Middle frontal gyrus (tissue), 1 donor: ENCODE measurements around the gene MYO16.

Experiments used
- DNase-seq: peaks from one replicate; pipeline ENCODE4 v3.0.0-alpha.2; 2015; ENCODE audit warnings: low spot score; ENCODE audit errors: extremely low spot score

The MYO16 gene

DNA sequence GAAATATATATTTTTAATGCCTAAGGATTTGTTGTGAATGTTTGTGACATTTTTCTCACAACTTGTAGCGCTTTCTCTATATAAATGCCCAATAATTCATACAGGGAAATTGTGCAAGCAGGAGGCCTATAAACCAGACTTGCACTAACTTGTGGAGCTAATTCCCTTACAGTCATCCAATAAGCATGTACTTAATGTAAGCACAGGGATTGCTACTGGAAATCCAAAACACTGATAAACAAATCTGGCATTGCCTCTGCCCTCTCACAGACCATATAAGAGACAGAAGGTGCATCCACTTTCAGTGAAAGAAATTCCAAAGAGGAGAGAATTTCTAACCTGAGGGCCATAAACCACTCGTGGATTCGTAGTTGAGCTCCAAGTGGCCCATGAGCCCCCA is 518.8 kb downstream of the MYO16 start:
- DNase-seq: no peak

DNA sequence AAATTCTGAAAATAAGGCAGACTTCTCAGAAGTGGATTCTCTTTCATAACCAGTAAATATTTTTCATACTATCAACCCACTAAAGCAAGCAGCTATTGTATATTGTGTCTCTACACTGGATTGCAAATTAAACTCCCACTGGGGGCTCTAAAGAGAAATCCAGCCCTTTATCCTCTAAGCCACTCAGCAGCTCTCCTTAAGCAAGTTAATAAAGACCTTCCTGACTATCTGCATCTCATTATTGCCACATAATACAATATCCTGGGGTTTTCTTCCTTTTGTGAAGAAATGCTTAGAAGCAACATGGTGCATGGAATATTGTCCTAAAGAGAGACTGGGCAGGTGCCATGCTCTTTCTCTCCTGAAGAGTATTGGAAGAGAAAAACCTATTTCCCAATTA is 521.3 kb downstream of the MYO16 start:
- DNase-seq: no peak

DNA sequence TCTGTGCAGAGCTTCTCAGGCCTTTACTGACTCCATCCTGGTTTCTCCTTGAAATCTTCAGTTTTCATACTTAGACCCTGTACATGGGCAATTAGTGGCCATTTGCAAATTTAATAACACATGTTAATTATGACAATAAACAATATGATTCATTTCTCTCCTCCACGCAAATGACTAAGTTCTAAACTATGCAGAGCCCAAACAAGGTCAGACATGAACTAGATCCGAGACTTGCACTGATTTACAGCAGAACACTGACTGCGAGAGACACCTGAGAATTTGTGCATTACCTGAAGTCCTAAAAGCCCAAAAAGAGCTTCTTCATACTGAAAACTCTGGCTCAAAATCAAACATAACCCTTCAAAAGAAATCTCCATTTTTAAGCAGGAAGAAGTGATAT is 521.8 kb downstream of the MYO16 start:
- no peak for DNase-seq

DNA sequence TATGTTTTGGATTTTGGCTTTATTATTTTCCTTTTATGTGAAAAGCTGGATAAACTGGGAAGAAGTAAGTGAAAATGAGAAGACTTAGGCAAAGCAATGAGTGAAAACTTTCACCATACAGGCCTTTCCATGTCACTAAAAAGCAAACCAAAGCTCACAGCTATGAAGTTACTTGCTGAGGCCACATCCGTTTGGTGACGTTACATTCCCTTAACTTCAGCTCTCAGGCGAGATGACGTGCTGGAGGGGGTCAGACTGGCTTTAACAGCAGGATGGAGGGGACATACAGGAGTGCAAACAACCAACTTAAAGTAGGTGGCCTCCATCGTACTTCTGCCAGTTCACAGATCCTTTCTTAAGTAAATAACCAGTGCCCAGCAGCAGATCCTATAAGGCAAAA is 522.3 kb downstream of the MYO16 start:
- DNase-seq: no peak

DNA sequence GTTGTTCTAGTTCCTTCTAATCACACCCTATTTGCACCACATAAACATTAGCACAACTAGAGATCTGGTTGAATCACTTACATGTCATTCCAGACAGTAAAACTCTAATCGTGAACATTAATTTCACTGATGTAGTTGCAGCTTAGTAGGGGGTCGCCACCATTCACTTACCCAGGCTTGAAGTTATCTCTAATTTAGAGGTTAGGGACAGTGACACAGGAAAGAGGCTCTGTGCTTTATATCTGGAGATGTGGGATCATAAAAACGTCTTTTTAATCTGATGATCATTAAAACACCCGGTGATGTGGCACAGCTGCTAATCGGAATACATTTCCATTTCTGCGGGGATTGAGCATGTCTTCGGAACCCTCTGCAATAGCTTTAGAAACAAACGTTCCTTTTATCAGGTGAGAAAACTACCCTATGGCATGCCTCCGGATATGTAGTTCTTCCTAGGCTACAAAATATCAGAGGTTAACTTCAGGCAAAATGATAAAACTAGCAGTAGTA is 523.0 kb downstream of the MYO16 start:
- DNase-seq: no peak

DNA sequence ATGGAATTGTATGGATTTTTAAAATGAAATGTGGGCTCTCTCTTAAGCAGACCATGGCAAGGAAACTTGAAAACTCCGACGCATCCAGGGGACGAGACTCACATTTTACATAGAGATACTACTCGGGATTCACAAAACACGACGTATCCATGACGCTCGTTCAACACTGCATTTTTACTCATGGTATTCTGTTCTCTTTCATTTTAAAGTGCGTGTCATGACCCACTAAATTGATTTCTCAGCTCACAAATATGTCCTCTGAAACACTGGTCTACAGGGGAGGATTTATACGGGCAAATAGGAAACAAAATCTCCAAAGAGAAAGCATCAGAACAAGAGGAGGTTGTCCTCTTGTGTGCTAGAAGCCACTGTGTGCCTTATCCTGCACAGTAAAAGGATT is 523.5 kb downstream of the MYO16 start:
- no peak for DNase-seq

DNA sequence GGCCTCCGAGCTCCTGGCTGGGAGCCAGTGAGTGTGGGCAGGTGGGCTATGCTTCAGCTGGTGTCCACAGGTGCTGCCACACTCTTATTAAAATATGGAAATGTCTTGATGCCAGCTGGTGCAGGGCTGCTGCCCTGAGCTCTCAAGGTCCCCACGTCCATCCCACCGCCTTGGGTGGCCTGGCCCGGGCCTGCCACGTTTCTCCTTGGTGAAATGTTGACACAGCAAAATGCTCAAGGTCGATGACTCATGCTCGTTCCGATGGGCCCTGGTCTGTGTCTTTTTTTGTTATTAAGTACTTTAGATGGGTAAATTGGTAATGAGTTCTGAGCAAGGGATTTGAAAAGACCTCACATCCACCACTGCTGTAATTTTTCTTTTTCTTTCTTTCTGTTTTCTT is 524.7 kb downstream of the MYO16 start:
- DNase-seq: no peak

DNA sequence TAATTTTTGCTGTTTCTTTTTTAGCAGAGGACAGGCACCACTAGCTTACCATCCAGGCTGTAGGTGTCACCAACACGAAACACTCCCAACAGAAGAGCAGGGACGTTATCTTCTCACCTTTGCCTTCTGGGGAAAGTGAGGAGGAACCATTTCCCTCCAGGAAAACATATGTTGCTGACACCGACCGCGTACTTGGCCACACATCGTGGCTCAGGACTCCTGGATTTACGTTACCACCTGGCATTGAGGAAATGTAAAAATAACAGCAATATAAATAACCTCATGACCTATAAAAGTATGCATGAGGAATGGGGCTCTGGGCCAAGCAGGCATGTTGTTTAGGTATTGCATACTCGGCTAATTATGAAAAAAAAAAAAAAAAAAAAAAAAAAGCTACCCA is 525.1 kb downstream of the MYO16 start:
- no peak for DNase-seq

DNA sequence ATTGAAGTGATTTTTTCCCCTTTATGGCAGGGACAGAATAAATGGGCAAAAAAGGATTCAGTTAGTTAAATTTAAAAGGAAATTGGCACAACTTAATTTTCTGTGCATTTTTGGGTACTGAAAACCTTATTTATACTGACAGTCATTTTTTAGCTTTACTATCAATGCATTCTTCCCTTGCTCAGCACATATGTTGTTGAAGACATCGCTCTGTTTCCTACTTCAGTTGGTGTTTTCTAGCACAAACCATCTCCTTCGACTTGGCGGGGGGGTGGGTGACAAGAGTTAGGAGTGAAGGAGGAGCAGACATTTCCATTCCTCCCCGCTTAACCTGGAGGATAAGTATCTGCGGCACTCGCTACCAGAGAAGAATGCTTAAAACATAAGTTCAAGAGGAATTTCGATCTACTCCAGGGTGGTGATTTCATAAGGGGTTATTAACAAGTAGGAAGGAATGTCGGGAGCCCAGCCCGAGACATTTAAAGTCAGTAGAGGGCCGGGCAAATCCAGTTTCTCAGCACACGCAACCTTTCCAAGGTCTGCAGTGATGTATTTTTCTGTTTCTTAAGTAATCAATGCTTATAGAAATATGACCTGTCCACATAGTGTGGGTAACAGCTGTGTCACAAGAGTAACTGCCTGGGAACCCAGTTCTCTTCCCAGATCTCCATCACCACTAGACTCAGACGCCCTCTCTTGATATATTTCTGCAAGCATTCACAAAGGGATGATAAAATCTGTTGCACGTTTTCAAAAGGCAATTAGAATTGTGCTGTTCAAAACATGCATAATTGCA is 525.8 kb downstream of the MYO16 start:
- DNase-seq: no peak

DNA sequence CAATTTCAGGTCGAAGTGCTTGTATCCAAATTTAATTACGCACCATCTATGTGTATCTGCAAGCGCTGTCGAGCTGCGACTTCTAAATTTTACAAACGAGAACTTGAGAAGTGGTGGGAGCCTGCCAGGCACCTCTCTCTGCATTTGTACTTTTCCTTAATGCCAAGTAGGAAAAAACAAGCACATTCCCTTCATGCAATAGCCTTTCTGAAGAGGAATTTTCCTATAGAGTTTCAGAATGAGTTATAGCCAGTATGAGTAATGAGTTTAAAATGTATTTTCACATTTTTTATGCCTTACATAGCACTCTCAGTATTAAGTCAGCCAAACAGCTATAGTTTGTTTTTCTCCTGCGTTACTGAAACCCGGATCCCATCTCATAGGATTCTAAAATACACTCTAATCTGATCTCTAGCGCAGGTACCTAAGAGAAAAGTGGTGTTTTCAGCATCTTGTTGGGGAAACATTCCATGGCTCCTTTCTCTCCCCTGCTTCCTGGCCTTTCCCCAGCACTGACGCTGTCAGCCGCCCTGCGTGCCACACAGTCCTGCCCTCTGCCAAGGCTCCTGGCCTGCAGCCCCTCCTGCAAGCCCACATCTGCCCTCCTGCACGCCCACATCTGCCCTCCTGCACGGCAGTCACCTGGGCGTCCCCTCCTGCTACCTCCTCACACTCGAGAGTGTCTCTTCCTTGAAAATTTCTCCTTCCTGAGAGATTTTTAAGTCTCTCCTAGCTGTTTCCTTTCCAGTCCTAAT is 526.9 kb downstream of the MYO16 start:
- DNase-seq: peak; percentile 53

DNA sequence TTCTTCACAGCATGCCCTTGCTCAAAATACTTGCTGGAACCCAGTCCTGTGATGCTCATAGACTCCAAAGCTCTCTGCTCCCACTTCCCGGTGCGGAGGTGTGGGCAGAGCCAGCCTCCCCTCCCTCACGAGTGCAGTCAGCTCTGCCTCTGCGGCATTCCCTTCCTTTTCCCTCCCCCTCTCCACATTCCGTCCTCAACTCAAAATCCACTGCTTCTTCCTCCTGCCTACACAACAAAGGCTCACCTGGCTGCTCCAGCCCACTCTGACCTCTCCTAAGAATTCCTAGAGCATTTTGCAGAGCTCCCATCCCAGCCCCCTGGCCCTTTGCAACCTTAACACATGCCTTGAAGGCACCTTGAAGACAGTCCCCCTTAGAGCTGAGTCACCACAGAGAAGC is 527.9 kb downstream of the MYO16 start:
- no peak for DNase-seq

DNA sequence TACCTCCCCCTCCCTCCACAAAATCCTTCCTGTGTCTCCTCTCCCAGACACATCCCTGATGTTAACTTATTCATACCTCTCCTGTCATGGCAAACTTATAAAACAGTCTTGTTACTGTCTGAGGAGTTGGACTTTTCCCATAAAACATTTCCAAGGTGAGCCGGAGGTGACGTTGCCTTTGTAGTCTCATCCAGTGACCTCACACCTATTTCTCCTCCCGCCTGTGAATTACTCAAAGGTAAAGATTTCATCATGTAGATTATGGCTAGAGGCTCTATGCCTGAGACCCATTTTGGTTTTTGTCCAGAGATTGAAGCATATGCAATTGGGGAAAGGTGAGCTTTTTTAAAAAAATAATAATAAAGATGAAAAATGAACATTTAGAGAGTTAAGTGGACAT is 529.0 kb downstream of the MYO16 start:
- DNase-seq: no peak

DNA sequence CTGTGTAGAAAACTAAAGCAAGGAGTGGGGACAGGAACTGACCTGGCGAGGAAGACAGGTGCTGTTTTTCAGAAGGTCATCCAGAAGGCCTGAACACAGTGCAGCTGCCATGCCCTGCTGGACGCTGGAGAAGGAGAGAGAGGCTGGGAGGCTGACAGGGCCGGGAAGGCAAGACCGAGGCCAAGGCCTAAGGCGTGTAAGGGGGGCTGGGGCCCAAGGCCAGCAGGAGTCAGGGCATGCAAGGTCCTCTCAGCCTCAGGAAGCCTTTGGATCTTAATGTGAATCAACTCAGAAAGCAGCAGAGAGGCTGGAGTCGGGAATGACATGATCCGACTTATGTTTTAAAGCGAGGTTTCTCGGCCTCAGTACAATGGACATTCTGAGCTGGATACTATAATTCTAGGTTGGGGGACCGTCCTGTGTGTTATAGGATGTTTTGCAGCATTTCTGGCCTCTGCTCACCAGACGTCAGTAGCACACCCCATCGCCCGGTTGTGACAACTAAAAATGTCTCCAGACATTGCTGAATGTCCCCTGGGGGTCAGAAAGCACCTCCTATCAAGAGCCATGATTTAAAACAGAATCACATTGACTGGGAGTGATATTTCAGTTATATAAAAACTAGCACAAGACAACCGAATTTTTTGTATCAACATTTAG is 530.4 kb downstream of the MYO16 start:
- no peak for DNase-seq

DNA sequence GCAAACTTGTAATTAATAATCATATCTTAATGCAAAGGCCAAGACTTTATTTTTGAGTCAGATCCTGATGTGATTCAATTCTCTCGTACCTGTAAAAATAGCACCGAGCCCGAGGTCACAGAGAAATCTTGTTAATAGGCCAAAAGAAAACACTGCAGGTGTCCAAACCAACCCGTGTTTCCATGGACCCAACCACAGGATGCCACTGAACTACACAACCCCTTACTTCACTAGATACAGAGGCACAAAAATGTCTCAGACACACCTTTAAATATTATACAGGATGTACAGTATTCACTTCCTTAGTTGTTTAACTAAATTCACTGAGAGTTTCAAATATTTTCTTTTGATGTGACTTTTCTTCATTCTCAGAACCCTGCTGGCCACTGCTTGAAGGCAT is 530.9 kb downstream of the MYO16 start:
- DNase-seq: no peak

DNA sequence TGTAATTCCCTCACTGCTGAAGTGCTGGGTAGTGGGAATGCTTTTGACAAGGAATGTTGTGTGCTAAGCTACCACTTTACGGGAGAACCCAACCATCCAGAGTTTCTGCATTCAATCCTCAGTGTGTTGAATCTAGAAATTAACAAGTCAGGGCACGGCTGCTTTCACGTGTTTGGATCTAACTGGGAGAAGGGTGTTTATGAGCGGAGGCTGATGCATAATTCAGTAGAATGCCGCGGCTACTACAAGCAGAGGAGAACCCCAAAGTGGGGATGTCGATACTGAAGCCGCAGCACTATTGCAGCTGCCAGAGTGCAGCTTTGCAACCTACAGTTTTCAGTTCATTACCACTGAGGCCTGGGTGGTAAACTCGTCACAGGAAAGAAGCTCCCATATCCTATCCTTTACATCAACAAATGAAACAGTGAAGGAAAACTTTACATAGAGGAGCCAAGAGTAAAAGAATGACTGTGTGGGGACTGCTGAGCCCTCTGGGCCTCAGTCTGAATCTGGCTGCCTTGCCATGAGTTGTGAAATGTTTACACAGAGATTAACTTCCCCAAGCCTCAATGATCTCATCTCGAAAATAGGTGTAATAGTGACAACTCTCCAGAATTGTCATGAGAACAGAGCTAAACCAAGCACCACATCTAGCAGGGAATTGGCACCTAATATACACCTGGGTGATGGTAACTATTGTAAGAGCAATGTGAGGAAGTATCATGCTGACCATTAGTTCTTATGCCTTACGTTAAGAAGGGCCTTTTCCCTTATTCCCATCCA is 531.7 kb downstream of the MYO16 start:
- DNase-seq: no peak

DNA sequence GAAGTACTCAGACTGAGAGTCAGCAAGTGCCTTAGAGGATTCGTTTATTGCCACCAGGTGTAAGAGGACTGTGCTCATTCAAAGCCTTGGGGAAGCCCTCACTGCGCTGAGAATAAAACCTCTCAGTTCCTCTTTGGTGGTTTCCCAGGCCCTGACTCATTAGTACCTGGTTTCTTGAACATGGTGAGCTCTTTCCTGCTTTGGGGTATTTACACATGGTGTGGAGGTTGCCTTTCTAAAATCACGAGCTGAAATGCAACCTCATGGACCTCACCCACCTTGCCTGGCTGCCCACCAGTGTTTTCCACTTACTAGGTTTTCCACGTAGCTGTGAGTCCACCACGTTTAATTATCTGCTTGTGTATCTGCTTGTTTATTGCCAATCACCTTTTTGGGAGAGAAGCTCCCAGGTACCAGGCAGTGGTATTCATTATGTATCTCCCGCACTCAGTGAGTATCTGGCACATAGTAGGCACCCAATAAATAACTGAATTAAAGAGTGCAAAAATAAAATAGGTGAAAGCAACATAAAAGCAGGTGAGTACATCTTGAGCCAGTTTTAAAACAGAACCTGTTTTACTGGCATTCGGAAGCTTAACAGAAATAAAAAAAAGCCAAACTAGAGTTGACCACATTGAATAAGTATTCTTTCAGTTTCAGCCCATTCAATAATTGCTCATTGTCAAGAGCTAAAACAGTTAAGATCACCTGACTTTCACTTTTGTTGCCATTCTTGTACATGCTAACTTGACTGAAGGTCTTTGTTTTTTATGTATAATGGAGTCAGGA is 533.0 kb downstream of the MYO16 start:
- no peak for DNase-seq

DNA sequence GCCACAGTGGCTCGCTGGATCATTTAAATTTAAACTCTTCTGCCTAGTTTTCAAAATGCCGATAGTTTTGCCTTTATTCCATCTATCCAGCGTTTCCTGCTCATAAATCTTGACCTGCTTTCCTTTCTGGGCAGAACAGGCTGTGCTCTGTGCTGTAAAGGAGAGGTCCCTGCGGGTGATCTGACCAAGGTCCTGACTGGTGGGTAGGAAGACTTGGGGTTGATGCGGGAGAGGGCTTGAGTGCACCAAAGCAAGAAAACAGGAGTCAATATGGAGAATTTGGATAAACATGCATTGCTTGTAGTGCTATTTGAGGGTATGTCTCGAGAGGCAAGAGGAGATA is 533.6 kb downstream of the MYO16 start:
- DNase-seq: no peak

DNA sequence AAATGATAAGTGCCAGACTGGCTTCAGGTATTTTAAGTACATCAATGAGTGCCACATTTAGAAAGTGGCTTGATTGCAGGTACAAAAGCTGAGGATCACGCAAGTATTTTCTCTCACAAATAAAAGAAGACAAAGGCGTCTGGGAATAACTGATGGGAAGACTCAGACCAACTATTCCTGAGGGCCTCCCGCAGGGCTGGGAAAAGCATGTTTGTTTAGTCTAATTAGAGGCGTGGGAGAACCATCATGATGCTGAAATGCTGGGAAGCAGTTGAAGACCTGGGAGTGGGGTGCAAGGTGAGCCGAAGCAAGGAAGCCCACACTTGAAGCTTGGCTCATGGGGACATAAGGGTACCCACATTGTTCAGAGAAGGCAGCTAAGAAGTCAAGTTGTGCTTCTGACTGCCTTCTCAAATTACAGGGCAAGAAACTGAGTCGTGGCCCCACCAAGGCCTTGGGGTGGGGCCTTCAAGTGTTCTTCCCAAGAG is 536.0 kb downstream of the MYO16 start:
- DNase-seq: no peak

DNA sequence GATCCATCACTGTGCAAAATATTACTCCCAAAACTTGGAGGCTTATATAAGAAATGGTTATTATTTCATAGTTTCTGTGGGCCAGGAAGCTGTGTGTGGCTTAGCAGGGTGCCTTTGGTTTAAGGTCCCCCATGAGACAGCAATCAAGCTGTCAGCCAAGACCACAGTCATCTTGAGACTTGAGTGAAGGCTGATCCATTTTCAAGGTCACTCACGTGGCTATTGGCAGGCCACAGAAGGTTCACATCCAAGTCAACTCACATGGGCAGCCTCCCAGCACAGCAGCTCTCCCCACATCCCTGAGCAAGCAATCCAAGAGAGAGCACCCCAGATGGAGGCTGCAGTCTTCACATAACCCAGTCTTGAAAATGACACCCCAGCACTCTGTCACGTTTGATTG is 537.4 kb downstream of the MYO16 start:
- no peak for DNase-seq

DNA sequence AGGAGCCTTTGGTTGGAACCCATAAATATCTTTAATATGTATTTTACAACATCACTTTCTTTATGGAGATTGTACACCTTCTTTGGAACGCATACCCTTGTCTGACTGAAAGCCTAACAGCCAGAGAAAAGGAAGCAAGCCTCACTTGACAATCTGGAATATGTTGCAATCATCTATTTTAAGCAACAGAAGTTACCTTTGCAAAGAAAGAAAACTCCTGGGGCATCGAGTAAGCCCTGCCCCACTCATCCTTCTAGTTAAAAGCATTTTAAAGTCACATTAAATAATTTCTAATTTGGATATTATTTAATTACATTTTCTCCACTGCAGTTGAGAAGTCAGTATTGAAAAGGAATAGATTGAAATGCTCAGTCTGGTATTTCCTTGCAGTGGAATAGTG is 542.7 kb downstream of the MYO16 start:
- no peak for DNase-seq

DNA sequence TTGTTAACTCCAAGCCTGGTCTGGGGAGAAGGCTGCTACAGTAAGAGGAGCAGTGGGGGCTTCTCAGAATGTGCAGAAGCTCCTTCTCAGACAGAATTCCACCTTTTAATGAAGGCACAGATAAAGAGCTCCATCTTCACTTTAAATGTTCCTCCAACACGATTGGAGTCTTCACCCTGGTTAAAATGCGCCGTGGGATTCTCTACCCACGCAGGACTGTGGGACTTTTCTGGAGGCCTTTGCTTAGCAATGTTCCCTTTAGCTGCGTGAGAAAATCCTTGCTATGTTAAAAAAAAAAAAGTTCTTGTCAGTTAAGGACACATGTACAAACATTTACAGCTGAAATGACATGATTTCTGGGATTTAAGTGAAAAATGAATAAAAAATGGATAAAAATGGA is 546.3 kb downstream of the MYO16 start:
- DNase-seq: no peak
